ENCODE results near the gene CCR5AS.

The CCR5AS gene

GRCh38 chr3:46400846-46401245 is 6.0 kb downstream of the CCR5AS start:
- no peaks in the 10 kb centered on the region for H3K9me3 ChIP-seq (ENCODE audit: insufficient read depth in 2 of 2, low read depth in 1 of 2, low read length in 1 of 2)
- WGBS, 2 experiments (ENCODE audit: extremely low coverage in 1 of 2, insufficient coverage in 1 of 2, insufficient read length in 1 of 2, insufficient replicate concordance in 2 of 2, low coverage in 1 of 2, low lambda C conversion rate in 2 of 2, missing lambda C conversion rate in 1 of 2): 89% methylated on average over 5 of the region's 5 CpGs; no CpG with 5 or more reads in 1 of the 2 experiments
- H3K56ac ChIP-seq (replicated peaks; ENCODE audit: insufficient read length, low read depth, low read length): no peak overlapping the region
- no peak overlapping the region for H2AFZ ChIP-seq (ENCODE audit: low read length)
- no peak overlapping the region for H2BK20ac ChIP-seq (ENCODE audit: low read length)
- no peak overlapping the region for H3K14ac ChIP-seq (ENCODE audit: insufficient read length)
- no peak overlapping the region for H4K5ac ChIP-seq (ENCODE audit: insufficient read length, low read depth, low read length)
- no peaks in the 10 kb centered on the region for H3K27me3 ChIP-seq (replicated peaks in 1 of 4; ENCODE audit: control insufficient read depth in 3 of 4, extremely low read depth in 1 of 4, insufficient read depth in 3 of 4, low read length in 3 of 4)
- no peaks in the 10 kb centered on the region for H3K79me2 ChIP-seq (ENCODE audit: control insufficient read depth in 1 of 2, insufficient read depth in 2 of 2, low read length in 2 of 2)
- H3K36me3 ChIP-seq (ENCODE audit: control insufficient read depth in 2 of 4, insufficient read depth in 4 of 4, low read length in 3 of 4): no peaks in the 10 kb centered on the region
- FAIRE-seq (no peak), DNase-seq (ENCODE audit: low read depth in 1 of 2, low spot score in 2 of 2) (no peak)
- H4K91ac ChIP-seq (replicated peaks; ENCODE audit: insufficient read length, low read length): no peak overlapping the region
- H3K4ac ChIP-seq (replicated peaks; ENCODE audit: insufficient read length, low read depth, low read length): no peak overlapping the region
- H3K4me3 ChIP-seq (ENCODE audit: extremely low read depth in 1 of 4, insufficient read depth in 2 of 4, low read depth in 3 of 4, low read length in 4 of 4): no peak overlapping the region
- H2AK5ac ChIP-seq (ENCODE audit: low read depth, low read length): no peak overlapping the region
- H3K79me1 ChIP-seq (ENCODE audit: low read depth, low read length): no peaks in the 10 kb centered on the region
- no peak for TF ChIP-seq EZH2 (IDR thresholded peaks at IDR 0.05; ENCODE audit: low read depth, low read length, severe bottlenecking)
- H3K27ac ChIP-seq (ENCODE audit: low read depth, low read length): no peak overlapping the region
- no peak overlapping the region for H3K9ac ChIP-seq (replicated peaks in 1 of 4; ENCODE audit: extremely low read depth in 1 of 4, low read depth in 3 of 4, low read length in 3 of 4)
- 0 out of 7 replicates have a peak, but pooled peaks cover 0 to 2% (median 0%) of the 10 kb centered on the region in 4 experiments for H3K4me1 ChIP-seq (replicated peaks in 1 of 4; ENCODE audit: control insufficient read depth in 3 of 4, insufficient read depth in 4 of 4, low read length in 3 of 4)
- H3K18ac ChIP-seq (ENCODE audit: extremely low read depth, low read length): no peak overlapping the region
- no peak overlapping the region for H2BK5ac ChIP-seq (ENCODE audit: low read depth, low read length)
- POLR2A ChIA-PET (ENCODE audit: partially characterized antibody): no interaction called here
- no peak overlapping the region for H3K4me2 ChIP-seq (ENCODE audit: insufficient read depth in 1 of 2, low read depth in 2 of 2, low read length in 2 of 2)
- H2BK120ac ChIP-seq (replicated peaks; ENCODE audit: low read depth, low read length): no peak overlapping the region
- CTCF ChIA-PET (ENCODE audit: partially characterized antibody): interaction anchor here (1.2 to 3.8 kb wide), 3 partner anchors 10 to 186 kb away, joined by 3 to 16 read pairs (median 8); no protein-coding TSS in a partner anchor
- no peaks in the 10 kb centered on the region for H3K23me2 ChIP-seq (ENCODE audit: low read depth, low read length)
- no peak overlapping the region for H4K8ac ChIP-seq (ENCODE audit: extremely low read depth, insufficient read depth, low read length)
- H4K20me1 ChIP-seq (replicated peaks in 1 of 2; ENCODE audit: control insufficient read depth in 1 of 2, insufficient read depth in 2 of 2, low read length in 2 of 2): no peaks in the 10 kb centered on the region
- H3K23ac ChIP-seq (ENCODE audit: insufficient read length): peak overlapping the region; percentile 43
- no peak overlapping the region for H2BK12ac ChIP-seq (ENCODE audit: low read depth, low read length)
- H2BK15ac ChIP-seq (ENCODE audit: low read length): no peak overlapping the region
